Endothelial cell (in vitro differentiated cells): ENCODE data around the gene PSMD13. TPM values are rescaled to one million over a fixed set of nuclear protein-coding genes. Genes with fewer than 3 reads are reported as not detected.

Source experiments
- DNase-seq: peaks from one replicate; pipeline ENCODE4 v3.0.0; 2021; ENCODE audit warnings: low spot score
- H3K27ac Mint-ChIP-seq: one replicate; pipeline ENCODE4 v1.8.0; 2021; ENCODE audit warnings: mixed read lengths, inconsistent platforms; ENCODE audit not compliant: unreplicated experiment
- H3K27me3 Mint-ChIP-seq: one replicate; pipeline ENCODE4 v1.8.0; 2021; ENCODE audit warnings: mild to moderate bottlenecking, moderate library complexity, mixed read lengths, inconsistent platforms; ENCODE audit not compliant: unreplicated experiment
- H3K36me3 Mint-ChIP-seq: one replicate; pipeline ENCODE4 v1.8.0; 2021; ENCODE audit warnings: mild to moderate bottlenecking, low read depth, mixed read lengths, inconsistent platforms; ENCODE audit not compliant: unreplicated experiment
- H3K4me1 Mint-ChIP-seq: one replicate; pipeline ENCODE4 v1.8.0; 2021; ENCODE audit warnings: mild to moderate bottlenecking, mixed read lengths, inconsistent platforms; ENCODE audit not compliant: unreplicated experiment
- H3K4me3 Mint-ChIP-seq: one replicate; pipeline ENCODE4 v1.8.0; 2021; ENCODE audit warnings: mild to moderate bottlenecking, mixed read lengths, inconsistent platforms; ENCODE audit not compliant: unreplicated experiment
- H3K9me3 Mint-ChIP-seq: one replicate; pipeline ENCODE4 v1.8.0; 2021; ENCODE audit warnings: mixed read lengths, inconsistent platforms; ENCODE audit not compliant: unreplicated experiment
- CTCF ChIP-seq: fragments of 200-600 bp; sonication (generic); IDR thresholded peaks from one replicate; pipeline ENCODE4 v1.5.0; 2021; ENCODE audit warnings: antibody characterized with exemption; ENCODE audit not compliant: unreplicated experiment
- total RNA-seq: library from RNA; stranded (reverse); fragmentation: NEBNext Ultra II Directional; extraction: Animal tissue kit (Norgen Biotek cat#: 25700); gene quantifications from one replicate; pipeline ENCODE4 v1.2.1, GENCODE V29; 2021; ENCODE audit not compliant: unreplicated experiment

Gene PSMD13
- total RNA-seq, 1 donor from 2014 or later = 189 TPM

DNA sequence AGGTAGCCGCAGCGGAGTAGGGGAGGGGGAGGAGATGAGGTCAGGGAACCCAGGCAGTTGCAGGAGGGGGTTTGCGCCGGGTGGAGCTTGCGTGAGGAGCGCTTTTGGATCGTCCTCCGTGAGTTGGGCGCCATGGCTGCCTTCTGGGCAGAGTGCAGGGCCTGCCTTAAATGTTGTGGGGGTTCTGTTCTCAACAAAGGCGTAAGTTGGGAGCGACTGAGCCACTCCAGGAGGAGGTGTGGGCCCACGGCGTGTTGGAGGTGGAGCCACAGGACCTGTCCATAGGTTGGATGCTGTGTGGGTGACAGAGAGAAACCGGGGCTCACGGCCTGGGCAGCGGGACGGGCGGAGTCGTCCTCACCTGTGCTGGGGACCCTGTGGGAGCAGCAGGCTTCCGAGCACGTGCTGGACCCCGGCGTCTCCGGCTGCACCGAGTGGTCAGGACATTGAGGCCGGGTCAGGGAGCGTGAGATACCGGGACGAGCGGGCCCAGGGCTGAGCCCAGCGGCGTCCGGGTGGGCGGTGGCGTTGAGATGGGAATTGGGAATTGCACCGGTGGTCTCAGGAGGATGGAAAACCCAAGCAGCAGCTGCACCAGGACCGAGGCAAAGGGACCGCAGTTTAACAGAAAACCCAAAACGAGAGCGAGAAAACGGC is 51.2 kb downstream of the PSMD13 start:
- Mint-ChIP-seq H3K27ac (no peak overlapping the region), H3K36me3 (peaks cover 5% of the 10 kb centered on the region), H3K9me3 (peaks cover 4% of the 10 kb centered on the region), H3K4me1 (no peaks in the 10 kb centered on the region), H3K4me3 (peak overlapping the region; percentile 86), H3K27me3 (peaks cover 17% of the 10 kb centered on the region)
- DNase-seq = no peak
- TF ChIP-seq CTCF = no peak

DNA sequence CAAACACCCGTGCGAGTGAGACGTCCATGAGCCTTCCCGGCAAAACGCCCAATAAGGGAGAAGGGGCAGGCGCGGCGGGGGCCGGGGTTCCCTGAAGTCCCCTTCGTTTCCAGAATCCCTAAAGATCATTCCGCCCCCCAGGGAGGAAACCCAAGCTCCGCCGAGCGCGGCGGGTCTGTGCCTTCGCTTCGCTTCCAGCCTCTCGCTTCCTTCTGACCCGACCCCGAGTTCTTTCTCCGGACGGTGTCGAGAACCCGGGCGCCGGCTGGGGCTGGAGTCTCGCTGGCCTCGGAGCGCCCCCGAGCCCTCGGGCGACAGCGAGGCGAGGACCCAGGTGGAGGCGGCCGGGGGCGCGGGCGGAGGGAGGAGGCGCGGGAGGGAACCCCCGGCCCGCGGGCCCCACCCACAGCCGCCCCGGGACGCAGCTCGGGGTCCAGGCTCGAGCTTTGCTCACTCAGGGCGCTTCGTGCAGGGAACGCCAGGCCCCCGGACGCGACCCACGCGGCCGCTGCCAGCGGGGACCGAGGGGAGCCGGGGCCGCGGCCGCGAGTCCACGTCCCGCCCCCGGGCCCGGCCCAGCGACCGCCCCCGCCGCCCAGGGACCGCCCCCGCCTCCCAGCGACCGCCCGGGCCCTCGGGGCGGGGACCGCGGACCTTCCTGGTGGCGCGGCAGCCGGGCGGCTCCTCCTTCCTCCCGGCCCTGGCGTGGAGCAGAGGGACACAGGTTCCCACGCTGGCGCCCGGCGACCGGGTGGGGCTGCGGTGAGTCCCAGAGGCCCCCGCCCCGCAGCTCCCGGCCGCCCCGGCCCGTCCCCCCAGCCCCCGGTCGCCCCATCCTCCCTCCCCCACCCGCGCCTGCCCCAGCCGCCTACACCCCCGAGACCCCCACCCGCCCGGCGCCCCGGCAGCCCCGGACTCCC is 52.0 kb downstream of the PSMD13 start, which contains the start of gene PGGHG:
TSS of gene PGGHG (plus strand) at position 649 of the 920 bp plus-strand sequence. CDS start 691 bp downstream, outside the sequence.
- Mint-ChIP-seq H3K9me3 (peaks cover under 1% of the 10 kb centered on the region), H3K27me3 (peaks cover 16% of the 10 kb centered on the region), H3K4me3 (peak within 1 kb of the TSS; percentile 86), H3K36me3 (peaks cover 2% of the 10 kb centered on the region), H3K27ac (no peak within 1 kb of the TSS), H3K4me1 (no peaks in the 10 kb centered on the region)
- TF ChIP-seq CTCF = no peak
- DNase-seq = peak; percentile 69

GRCh38 chr11:289398-289711 is 52.6 kb downstream of the PSMD13 start:
- Mint-ChIP-seq H3K36me3 (no peaks in the 10 kb centered on the region), H3K4me1 (no peaks in the 10 kb centered on the region), H3K27me3 (peaks cover 15% of the 10 kb centered on the region), H3K9me3 (no peaks in the 10 kb centered on the region), H3K27ac (no peak overlapping the region), H3K4me3 (peak overlapping the region; percentile 85)
- no peak for TF ChIP-seq CTCF
- DNase-seq = no peak

- H3K27ac Mint-ChIP-seq = no peak overlapping the region
- H3K4me3 Mint-ChIP-seq = peak overlapping the region; percentile 56
- peaks cover 15% of the 10 kb centered on the region for H3K27me3 Mint-ChIP-seq
- TF ChIP-seq CTCF = no peak
- no peak for DNase-seq
- H3K36me3 Mint-ChIP-seq = no peaks in the 10 kb centered on the region
- no peaks in the 10 kb centered on the region for H3K4me1 Mint-ChIP-seq
- H3K9me3 Mint-ChIP-seq = no peaks in the 10 kb centered on the region
Measured at GRCh38 chr11:289712-290620, 53.2 kb downstream of the PSMD13 start.
